Measurements from ENCODE around the gene PKDCC. TPM values are rescaled to one million over a fixed set of nuclear protein-coding genes. Genes with fewer than 3 reads are reported as not detected.

The PKDCC gene
- total RNA-seq, 4 donors from 2014 or later, result 5.9 to 21.4 (median 12.7) TPM

GRCh38 chr2:42068571-42069178 is 20.9 kb downstream of the PKDCC start:
- Histone ChIP-seq H3K4me3 (replicated peaks in 1 of 3) (no peak overlapping the region), H3K27ac (no peak overlapping the region), H3K27me3 (no peaks in the 10 kb centered on the region), H3K9me3 (no peaks in the 10 kb centered on the region), H3K36me3 (no peaks in the 10 kb centered on the region), H3K4me1 (no peaks in the 10 kb centered on the region)
- TF ChIP-seq, protein P1, sequence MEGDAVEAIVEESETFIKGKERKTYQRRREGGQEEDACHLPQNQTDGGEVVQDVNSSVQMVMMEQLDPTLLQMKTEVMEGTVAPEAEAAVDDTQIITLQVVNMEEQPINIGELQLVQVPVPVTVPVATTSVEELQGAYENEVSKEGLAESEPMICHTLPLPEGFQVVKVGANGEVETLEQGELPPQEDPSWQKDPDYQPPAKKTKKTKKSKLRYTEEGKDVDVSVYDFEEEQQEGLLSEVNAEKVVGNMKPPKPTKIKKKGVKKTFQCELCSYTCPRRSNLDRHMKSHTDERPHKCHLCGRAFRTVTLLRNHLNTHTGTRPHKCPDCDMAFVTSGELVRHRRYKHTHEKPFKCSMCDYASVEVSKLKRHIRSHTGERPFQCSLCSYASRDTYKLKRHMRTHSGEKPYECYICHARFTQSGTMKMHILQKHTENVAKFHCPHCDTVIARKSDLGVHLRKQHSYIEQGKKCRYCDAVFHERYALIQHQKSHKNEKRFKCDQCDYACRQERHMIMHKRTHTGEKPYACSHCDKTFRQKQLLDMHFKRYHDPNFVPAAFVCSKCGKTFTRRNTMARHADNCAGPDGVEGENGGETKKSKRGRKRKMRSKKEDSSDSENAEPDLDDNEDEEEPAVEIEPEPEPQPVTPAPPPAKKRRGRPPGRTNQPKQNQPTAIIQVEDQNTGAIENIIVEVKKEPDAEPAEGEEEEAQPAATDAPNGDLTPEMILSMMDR (IDR thresholded peaks at IDR 0.05), result no peak
- no peak for TF ChIP-seq POLR2A (IDR thresholded peaks at IDR 0.05)
- DNase-seq, result no peak
- 69 to 70% methylated on average over 13 of the region's 13 CpGs for WGBS, 2 donors
- intact Hi-C loops (cut with DNase I), result no loop called here

DNA sequence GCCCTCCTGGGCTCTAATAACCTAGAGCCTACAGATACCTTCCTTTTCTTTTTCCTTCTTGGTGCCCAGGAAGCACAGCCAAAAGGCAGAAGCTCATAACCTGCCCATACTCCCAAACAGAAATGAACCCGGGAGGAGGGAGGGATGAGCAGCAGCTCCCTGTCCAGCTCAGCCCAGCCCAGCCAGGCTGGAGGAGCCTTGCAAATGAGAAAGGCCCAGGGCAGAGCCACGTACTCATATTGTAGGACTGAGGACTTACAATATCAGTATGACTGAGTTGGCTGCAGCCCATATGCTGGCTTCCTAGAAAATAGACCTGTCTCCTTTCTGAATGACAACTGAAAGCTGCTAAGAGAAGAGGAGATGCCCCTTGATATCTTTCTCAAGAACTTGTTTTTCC is 21.7 kb downstream of the PKDCC start:
- WGBS, 2 donors, result 71 to 76% methylated on average over 2 of the region's 2 CpGs
- Histone ChIP-seq H3K4me1 (no peaks in the 10 kb centered on the region), H3K27ac (no peak overlapping the region), H3K4me3 (replicated peaks in 1 of 3) (no peak overlapping the region), H3K9me3 (no peaks in the 10 kb centered on the region), H3K36me3 (no peaks in the 10 kb centered on the region), H3K27me3 (no peaks in the 10 kb centered on the region)
- TF ChIP-seq, protein P1 (IDR thresholded peaks at IDR 0.05), result no peak
- TF ChIP-seq POLR2A (IDR thresholded peaks at IDR 0.05), result no peak
- no peak for DNase-seq
- intact Hi-C loops (cut with DNase I), result no loop called here

- Histone ChIP-seq H3K4me3 (replicated peaks in 1 of 3) (no peak overlapping the region), H3K27ac (no peak overlapping the region), H3K4me1 (no peaks in the 10 kb centered on the region), H3K36me3 (no peaks in the 10 kb centered on the region), H3K9me3 (no peaks in the 10 kb centered on the region), H3K27me3 (no peaks in the 10 kb centered on the region)
- no peak for TF ChIP-seq POLR2A (IDR thresholded peaks at IDR 0.05)
- TF ChIP-seq, protein P1 (IDR thresholded peaks at IDR 0.05), result no peak
- intact Hi-C loops (cut with DNase I), result no loop called here
- DNase-seq, result no peak
- 92 to 96% methylated on average over 4 of the region's 4 CpGs for WGBS, 2 donors
These were observed 24.0 kb downstream of the PKDCC start for GRCh38 chr2:42071791-42072190.

DNA sequence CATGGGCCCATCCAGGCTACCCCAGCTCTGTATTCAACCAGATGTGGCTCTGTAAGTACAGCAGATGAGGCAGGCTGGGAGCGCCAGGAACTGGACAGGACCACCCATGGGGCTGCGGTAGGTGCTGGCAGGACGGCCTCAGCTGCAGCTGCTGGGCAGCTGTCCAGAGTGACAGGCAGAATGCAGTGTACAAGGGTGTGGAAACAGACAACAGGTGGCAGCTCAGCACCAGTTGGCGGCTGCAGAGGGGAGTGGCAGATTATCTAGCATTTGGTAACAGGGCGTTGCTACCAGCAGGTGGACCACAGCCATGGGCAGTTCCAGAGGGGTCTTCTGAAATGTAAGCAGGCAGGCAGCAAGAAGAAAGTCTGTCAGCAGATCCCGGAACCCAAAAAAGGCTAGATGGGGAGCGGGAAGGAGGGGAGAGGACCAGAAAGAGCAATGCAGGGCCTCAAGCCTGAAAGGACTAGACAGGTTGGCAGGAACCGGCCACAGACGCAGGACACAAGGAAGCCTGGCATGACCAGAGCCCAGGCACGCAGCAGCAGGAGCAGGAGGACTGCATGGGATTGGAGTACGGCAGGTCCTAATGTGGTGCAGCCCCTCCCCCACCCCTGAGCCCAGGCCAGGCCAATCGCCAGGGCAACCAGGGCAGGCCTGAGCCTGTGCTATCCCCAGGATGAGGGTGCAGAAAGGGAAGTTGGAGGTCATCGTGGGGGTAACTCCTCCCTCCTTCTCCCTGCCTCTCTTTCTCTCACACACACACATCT is 24.7 kb downstream of the PKDCC start:
- Histone ChIP-seq H3K27me3 (no peaks in the 10 kb centered on the region), H3K4me3 (replicated peaks in 1 of 3) (no peak overlapping the region), H3K27ac (no peak overlapping the region), H3K4me1 (no peaks in the 10 kb centered on the region), H3K9me3 (no peaks in the 10 kb centered on the region), H3K36me3 (no peaks in the 10 kb centered on the region)
- WGBS, 2 donors, result 70 to 74% methylated on average over 10 to 13 of the region's 13 CpGs
- TF ChIP-seq, protein P1 (IDR thresholded peaks at IDR 0.05), result no peak
- no peak for TF ChIP-seq POLR2A (IDR thresholded peaks at IDR 0.05)
- intact Hi-C loops (cut with DNase I), result no loop called here
- no peak for DNase-seq
